HEK293 (cell line): ENCODE measurements around the gene TCEA2.
A peak's percentile ranks its signal among the peaks of the same experiment; 100 is the strongest.

Source experiments
- CTCF ChIA-PET: fragments of 350-600 bp; formaldehyde crosslinking; extraction: SDS; loops from one replicate; lab custom pipeline; 2021; ENCODE audit warnings: antibody characterized with exemption; lab: Yijun Ruan, JAX
- POLR2A ChIA-PET: fragments of 300-600 bp; formaldehyde crosslinking; extraction: SDS; loops from one replicate; lab custom pipeline; 2020; ENCODE audit warnings: antibody characterized with exemption, inconsistent platforms; lab: Yijun Ruan, JAX
- H3K27ac ChIP-seq: fragments of 200-500 bp; sonication (Bioruptor generic); 2 replicates; pipeline ENCODE4 v1.5.1; 2014; ENCODE audit warnings: low read depth, low read length, control low read depth, inconsistent platforms; ENCODE audit errors: extremely low read depth
- H3K36me3 ChIP-seq, 2 experiments: fragments of 200-500 bp in 1 of 2; sonication (Bioruptor generic) in 1 of 2; 1 replicate in 1 of 2; 2 replicates in 1 of 2; pipeline ENCODE4 v1.5.1; 2014 to 2017; ENCODE audit warnings: inconsistent platforms in 2 of 2, low read length in 2 of 2; ENCODE audit not compliant: control insufficient read depth in 2 of 2, insufficient read depth in 1 of 2
- H3K4me1 ChIP-seq: fragments of 200-500 bp; sonication (Bioruptor generic); 2 replicates; pipeline ENCODE4 v1.5.1; 2014; ENCODE audit warnings: mild to moderate bottlenecking, low read length, inconsistent platforms; ENCODE audit not compliant: control insufficient read depth, insufficient read depth
- H3K4me3 ChIP-seq: 2 replicates; pipeline ENCODE4 v1.5.1; 2011; ENCODE audit warnings: low read depth, mild to moderate bottlenecking, control low read depth, low read length, moderate library complexity
- H3K9me3 ChIP-seq: fragments of 200-500 bp; sonication (Bioruptor generic); 2 replicates; pipeline ENCODE4 v1.5.1; 2014; ENCODE audit warnings: low read depth, low read length, inconsistent platforms; ENCODE audit not compliant: control insufficient read depth, insufficient read depth
- EGR2 ChIP-seq: fragments of 450-650 bp; formaldehyde crosslinking; IDR thresholded peaks from 2 replicates; pipeline ENCODE4 v1.5.1; 2016; ENCODE audit warnings: low read depth, missing biosample characterization, missing genetic modification characterization
- GLIS1 ChIP-seq: fragments of 450-650 bp; formaldehyde crosslinking; IDR thresholded peaks from 2 replicates; pipeline ENCODE4 v1.5.1; 2016; ENCODE audit warnings: missing biosample characterization, missing genetic modification characterization
- GLIS2 ChIP-seq: fragments of 450-650 bp; formaldehyde crosslinking; IDR thresholded peaks from 2 replicates; pipeline ENCODE4 v1.5.1; 2016; ENCODE audit warnings: missing biosample characterization, missing genetic modification characterization
- HIC1 ChIP-seq: fragments of 450-650 bp; formaldehyde crosslinking; IDR thresholded peaks from 2 replicates; pipeline ENCODE4 v1.5.1; 2016; ENCODE audit warnings: missing biosample characterization, missing genetic modification characterization
- PATZ1 ChIP-seq: fragments of 450-650 bp; formaldehyde crosslinking; IDR thresholded peaks from 2 replicates; pipeline ENCODE4 v1.5.1; 2016; ENCODE audit warnings: missing biosample characterization, missing genetic modification characterization
- SCRT1 ChIP-seq: fragments of 450-650 bp; formaldehyde crosslinking; IDR thresholded peaks from 2 replicates; pipeline ENCODE4 v1.5.1; 2016; ENCODE audit warnings: missing biosample characterization, missing genetic modification characterization, borderline replicate concordance
- SP2 ChIP-seq: fragments of 450-650 bp; formaldehyde crosslinking; IDR thresholded peaks from 2 replicates; pipeline ENCODE4 v1.5.1; 2016; ENCODE audit warnings: missing biosample characterization, missing genetic modification characterization
- ZBTB10 ChIP-seq: fragments of 450-650 bp; formaldehyde crosslinking; IDR thresholded peaks from 2 replicates; pipeline ENCODE4 v1.5.1; 2016; ENCODE audit warnings: missing biosample characterization, missing genetic modification characterization
- ZBTB6 ChIP-seq: fragments of 450-650 bp; formaldehyde crosslinking; IDR thresholded peaks from 2 replicates; pipeline ENCODE4 v1.5.1; 2017; ENCODE audit warnings: missing biosample characterization, missing genetic modification characterization
- ZEB2 ChIP-seq: fragments of 450-650 bp; formaldehyde crosslinking; IDR thresholded peaks from 2 replicates; pipeline ENCODE4 v1.5.1; 2016; ENCODE audit warnings: missing biosample characterization, missing genetic modification characterization
- ZFHX2 ChIP-seq: fragments of 450-650 bp; formaldehyde crosslinking; conservative IDR thresholded peaks from 2 replicates; pipeline ENCODE4 v1.5.1; 2016; ENCODE audit warnings: missing biosample characterization, missing genetic modification characterization
- ZNF2 ChIP-seq: fragments of 450-650 bp; formaldehyde crosslinking; IDR thresholded peaks from 2 replicates; pipeline ENCODE4 v1.5.1; 2016; ENCODE audit warnings: missing biosample characterization, missing genetic modification characterization
- ZNF248 ChIP-seq: fragments of 450-650 bp; formaldehyde crosslinking; IDR thresholded peaks from 2 replicates; pipeline ENCODE4 v1.5.1; 2017; ENCODE audit warnings: missing biosample characterization, missing genetic modification characterization
- ZNF404 ChIP-seq: fragments of 450-650 bp; formaldehyde crosslinking; IDR thresholded peaks from 2 replicates; pipeline ENCODE4 v1.5.1; 2017; ENCODE audit warnings: missing biosample characterization, missing genetic modification characterization
- ZNF416 ChIP-seq: fragments of 450-650 bp; formaldehyde crosslinking; IDR thresholded peaks from 2 replicates; pipeline ENCODE4 v1.5.1; 2016; ENCODE audit warnings: missing biosample characterization, missing genetic modification characterization
- ZNF488 ChIP-seq: fragments of 450-650 bp; formaldehyde crosslinking; IDR thresholded peaks from 2 replicates; pipeline ENCODE4 v1.5.1; 2016; ENCODE audit warnings: missing biosample characterization, missing genetic modification characterization
- ZNF600 ChIP-seq: fragments of 450-650 bp; formaldehyde crosslinking; IDR thresholded peaks from 2 replicates; pipeline ENCODE4 v1.5.1; 2016; ENCODE audit warnings: missing biosample characterization, missing genetic modification characterization
- ZNF658 ChIP-seq: fragments of 450-650 bp; formaldehyde crosslinking; IDR thresholded peaks from 2 replicates; pipeline ENCODE4; 2016; ENCODE audit warnings: missing biosample characterization, missing genetic modification characterization

Gene TCEA2

GRCh38 chr20:64032706-64033624 lies 30.0 kb upstream of the TCEA2 start:
- CTCF ChIA-PET, result no interaction called here

GRCh38 chr20:64033981-64034493 lies 29.0 kb upstream of the TCEA2 start:
- no peaks in the 10 kb centered on the region for H3K9me3 ChIP-seq
- H3K27ac ChIP-seq, result no peak overlapping the region
- TF ChIP-seq SP2 (tag by site-specific recombination) (no peak), HIC1 (tag by site-specific recombination) (no peak), ZBTB6 (tag by site-specific recombination) (no peak), SCRT1 (no peak), ZNF404 (tag by site-specific recombination) (no peak), ZNF488 (tag by site-specific recombination) (no peak), ZNF416 (tag by site-specific recombination) (no peak), ZFHX2 (tag by site-specific recombination) (peak; percentile 66), ZNF658 (no peak), EGR2 (tag by site-specific recombination) (peak; percentile 81), ZNF248 (tag by site-specific recombination) (no peak)
- peaks cover 18% of the 10 kb centered on the region for H3K4me1 ChIP-seq
- no peak overlapping the region for H3K4me3 ChIP-seq
- ChIA-PET POLR2A (no interaction called here), CTCF (no interaction called here)
- H3K36me3 ChIP-seq, result peaks cover 0 to 57% of the 10 kb centered on the region in 2 experiments; a peak in 2 of 3 replicates

More at GRCh38 chr20:64032706-64033624, 30.0 kb upstream of the TCEA2 start:
- H3K36me3 ChIP-seq, result peaks cover 0 to 67% of the 10 kb centered on the region in 2 experiments; a peak in 2 of 3 replicates
- 0 out of 2 replicates have a peak overlapping the region, but pooled peaks have one; percentile 3 for H3K27ac ChIP-seq
- H3K9me3 ChIP-seq, result no peaks in the 10 kb centered on the region
- no peak overlapping the region for H3K4me3 ChIP-seq
- H3K4me1 ChIP-seq, result peaks cover 18% of the 10 kb centered on the region
- 0 out of 2 replicates have a peak, but pooled peaks have one; percentile 16 for TF ChIP-seq GLIS2 (tag by site-specific recombination)
- TF ChIP-seq ZEB2 (tag by site-specific recombination), result no peak
- POLR2A ChIA-PET, result interaction anchor here (0.8 kb wide), 1 partner anchor 30 kb away, joined by 4 read pairs; the partner anchor contains the start of gene TCEA2

- Histone ChIP-seq H3K4me1 (peaks cover 13% of the 10 kb centered on the region), H3K36me3 (peaks cover 0 to 45% of the 10 kb centered on the region in 2 experiments; a peak in 2 of 3 replicates), H3K4me3 (no peak overlapping the region), H3K9me3 (no peaks in the 10 kb centered on the region), H3K27ac (no peak overlapping the region)
- 0 out of 2 replicates have a peak, but pooled peaks have one; percentile 43 for TF ChIP-seq PATZ1
- TF ChIP-seq ZNF600, result peak; percentile 31; the same call in 1 of the 2 replicates
- TF ChIP-seq ZFHX2 (tag by site-specific recombination), result 0 out of 2 replicates have a peak, but pooled peaks have one; percentile 27
- no peak for TF ChIP-seq ZNF2 (tag by site-specific recombination)
- TF ChIP-seq GLIS1 (tag by site-specific recombination), result peak; percentile 51
- TF ChIP-seq GLIS2 (tag by site-specific recombination), result peak; percentile 27; the same call in 1 of the 2 replicates
- no peak for TF ChIP-seq ZBTB10
- POLR2A ChIA-PET, result no interaction called here
- CTCF ChIA-PET, result interaction anchor here (1.6 to 2.1 kb wide), 2 partner anchors 19 to 55 kb away, joined by 4 to 6 read pairs; partner anchors contain the start of gene PRPF6
These were observed 27.7 kb upstream of the TCEA2 start for GRCh38 chr20:64035066-64035932.
